OCI-LY1 (cell line): ENCODE results near the gene NCAPG.

ENCODE experiments used
- EZH2 ChIP-seq: fragments of 200-600 bp; sonication (generic), shearing (Covaris generic); IDR thresholded peaks from 2 replicates; pipeline ENCODE4 v1.8.0; 2017; ENCODE audit warnings: borderline replicate concordance, mixed run types, mild to moderate bottlenecking, antibody characterized with exemption, low read length, moderate library complexity, mixed read lengths
- TF ChIP-seq, protein P1 (sequence below): fragments of 200-600 bp; sonication (generic), shearing (Covaris generic); IDR thresholded peaks from 2 replicates; pipeline ENCODE4 v1.5.1; 2017; ENCODE audit warnings: mild to moderate bottlenecking, antibody characterized with exemption, low read length, moderate library complexity, mixed read lengths

DNA sequence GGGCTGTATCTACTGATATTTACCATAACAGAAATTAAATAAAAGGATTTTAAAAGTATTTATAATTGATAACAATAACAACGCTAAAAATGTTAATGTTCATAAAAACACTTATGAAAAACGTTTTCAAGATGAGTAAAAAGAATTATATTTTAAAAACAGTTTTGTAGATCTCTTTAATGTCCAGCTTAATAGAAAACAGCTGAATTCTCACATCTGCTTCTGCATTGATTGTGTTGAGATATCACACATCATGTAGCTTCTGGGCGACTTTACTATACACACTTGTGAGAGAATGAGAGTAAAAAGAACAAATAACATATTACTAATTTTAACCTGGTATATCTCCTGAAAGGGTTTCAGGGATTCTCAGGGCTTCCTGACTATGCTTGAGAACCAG lies 83.6 kb downstream of the NCAPG start:
- TF ChIP-seq EZH2, result no peak
- TF ChIP-seq, protein P1, sequence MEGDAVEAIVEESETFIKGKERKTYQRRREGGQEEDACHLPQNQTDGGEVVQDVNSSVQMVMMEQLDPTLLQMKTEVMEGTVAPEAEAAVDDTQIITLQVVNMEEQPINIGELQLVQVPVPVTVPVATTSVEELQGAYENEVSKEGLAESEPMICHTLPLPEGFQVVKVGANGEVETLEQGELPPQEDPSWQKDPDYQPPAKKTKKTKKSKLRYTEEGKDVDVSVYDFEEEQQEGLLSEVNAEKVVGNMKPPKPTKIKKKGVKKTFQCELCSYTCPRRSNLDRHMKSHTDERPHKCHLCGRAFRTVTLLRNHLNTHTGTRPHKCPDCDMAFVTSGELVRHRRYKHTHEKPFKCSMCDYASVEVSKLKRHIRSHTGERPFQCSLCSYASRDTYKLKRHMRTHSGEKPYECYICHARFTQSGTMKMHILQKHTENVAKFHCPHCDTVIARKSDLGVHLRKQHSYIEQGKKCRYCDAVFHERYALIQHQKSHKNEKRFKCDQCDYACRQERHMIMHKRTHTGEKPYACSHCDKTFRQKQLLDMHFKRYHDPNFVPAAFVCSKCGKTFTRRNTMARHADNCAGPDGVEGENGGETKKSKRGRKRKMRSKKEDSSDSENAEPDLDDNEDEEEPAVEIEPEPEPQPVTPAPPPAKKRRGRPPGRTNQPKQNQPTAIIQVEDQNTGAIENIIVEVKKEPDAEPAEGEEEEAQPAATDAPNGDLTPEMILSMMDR, result no peak
